IMR-90 (cell line): ENCODE measurements around the gene STEAP3. TPM values are rescaled to one million over a fixed set of nuclear protein-coding genes. Genes with fewer than 3 reads are reported as not detected.

Source experiments
- ATAC-seq: fragments of 200-7000 bp; cut with Tn5 transposase; 2 replicates; pipeline ENCODE4 v1.9.1; 2020; ENCODE audit warnings: low read depth, mild to moderate bottlenecking, moderate library complexity
- BruUV-seq: library from RNA; stranded (reverse); fragments of 400-500 nt; replicated peaks from 2 replicates; lab custom pipeline; 2021; lab: Mats Ljungman, UMichigan
- CTCF ChIA-PET: fragments of 300-600 bp; formaldehyde crosslinking; extraction: SDS; loops from one replicate; lab custom pipeline; 2021; ENCODE audit warnings: antibody characterized with exemption; lab: Yijun Ruan, JAX
- POLR2A ChIA-PET: fragments of 300-600 bp; sonication (Branson Sonifier 250); formaldehyde crosslinking; loops from one replicate; lab custom pipeline; 2022; ENCODE audit warnings: antibody characterized with exemption; ENCODE audit not compliant: unreplicated experiment; lab: Charles Lee
- DNase-seq: peaks from one replicate; pipeline ENCODE4 v3.0.0; 2013
- H2AFZ ChIP-seq: replicated peaks from 2 replicates; pipeline ENCODE3; 2013; ENCODE audit warnings: low read length, mild to moderate bottlenecking; ENCODE audit not compliant: poor library complexity
- H2AK5ac ChIP-seq: 2 replicates; pipeline ENCODE4 v1.6.1; 2013; ENCODE audit warnings: low read depth, low read length, inconsistent platforms
- H2AK9ac ChIP-seq: replicated peaks from 2 replicates; pipeline ENCODE3; 2013; ENCODE audit warnings: mild to moderate bottlenecking, low read depth, low read length, moderate library complexity; ENCODE audit not compliant: poor library complexity
- H2BK120ac ChIP-seq: 2 replicates; pipeline ENCODE4 v1.6.1; 2013; ENCODE audit warnings: low read depth, low read length, inconsistent platforms
- H2BK15ac ChIP-seq: 3 replicates; pipeline ENCODE4 v1.6.1; 2013; ENCODE audit warnings: low read depth, low read length, inconsistent platforms
- H2BK20ac ChIP-seq: 2 replicates; pipeline ENCODE4 v1.6.1; 2013; ENCODE audit warnings: low read depth, mild to moderate bottlenecking, inconsistent platforms, low read length, moderate library complexity
- H2BK5ac ChIP-seq: 2 replicates; pipeline ENCODE4 v1.6.1; 2013; ENCODE audit warnings: mild to moderate bottlenecking, low read depth, low read length, inconsistent platforms; ENCODE audit not compliant: poor library complexity, severe bottlenecking
- H3K14ac ChIP-seq: replicated peaks from 2 replicates; pipeline ENCODE4 v1.6.1; 2013; ENCODE audit warnings: low read depth, low read length, inconsistent platforms
- H3K18ac ChIP-seq: 2 replicates; pipeline ENCODE4 v1.6.1; 2013; ENCODE audit warnings: low read depth, low read length, control low read depth
- H3K23ac ChIP-seq: 2 replicates; pipeline ENCODE4 v1.6.1; 2013; ENCODE audit warnings: low read depth, low read length, inconsistent platforms
- H3K27ac ChIP-seq: 2 replicates; pipeline ENCODE4 v1.5.1; 2013; ENCODE audit warnings: mild to moderate bottlenecking, control low read depth, low read length; ENCODE audit not compliant: insufficient read depth
- H3K27me3 ChIP-seq: 2 replicates; pipeline ENCODE4 v1.6.1; 2013; ENCODE audit warnings: low read length; ENCODE audit not compliant: control insufficient read depth, insufficient read depth
- H3K36me3 ChIP-seq: 2 replicates; pipeline ENCODE4 v1.6.1; 2013; ENCODE audit warnings: low read length, mixed read lengths; ENCODE audit not compliant: control insufficient read depth, insufficient read depth
- H3K4ac ChIP-seq: 2 replicates; pipeline ENCODE4 v1.6.1; 2013; ENCODE audit warnings: low read depth, low read length, inconsistent platforms
- H3K4me1 ChIP-seq: 2 replicates; pipeline ENCODE4 v1.6.1; 2013; ENCODE audit warnings: low read length, mixed read lengths; ENCODE audit not compliant: control insufficient read depth, insufficient read depth
- H3K4me2 ChIP-seq: 2 replicates; pipeline ENCODE4 v1.6.1; 2013; ENCODE audit warnings: low read depth, mild to moderate bottlenecking, control low read depth, low read length, moderate library complexity
- H3K4me3 ChIP-seq: 2 replicates; pipeline ENCODE4 v1.5.1; 2013; ENCODE audit warnings: low read depth, mild to moderate bottlenecking, control low read depth, low read length, moderate library complexity; ENCODE audit not compliant: insufficient read depth
- H3K56ac ChIP-seq: 2 replicates; pipeline ENCODE4 v1.6.1; 2013; ENCODE audit warnings: low read length, inconsistent platforms; ENCODE audit not compliant: insufficient read depth; ENCODE audit errors: extremely low read depth
- H3K79me1 ChIP-seq, 2 experiments: 2 replicates each; pipeline ENCODE4 v1.6.1; 2013; ENCODE audit warnings: low read length in 2 of 2, inconsistent platforms in 1 of 2, low read depth in 1 of 2
- H3K9ac ChIP-seq: 2 replicates; pipeline ENCODE4 v1.6.1; 2013; ENCODE audit warnings: low read depth, low read length, control low read depth
- H3K9me1 ChIP-seq: 2 replicates; pipeline ENCODE4 v1.6.1; 2013; ENCODE audit warnings: low read length, inconsistent platforms; ENCODE audit not compliant: insufficient read depth
- H3K9me3 ChIP-seq: 2 replicates; pipeline ENCODE4 v1.6.1; 2013; ENCODE audit warnings: low read length; ENCODE audit not compliant: control insufficient read depth, insufficient read depth
- H4K20me1 ChIP-seq: 2 replicates; pipeline ENCODE4 v1.6.1; 2013; ENCODE audit warnings: low read length, inconsistent platforms; ENCODE audit not compliant: insufficient read depth
- H4K5ac ChIP-seq: 2 replicates; pipeline ENCODE4 v1.6.1; 2013; ENCODE audit warnings: mild to moderate bottlenecking, low read depth, low read length, control low read depth
- H4K8ac ChIP-seq, 2 experiments: 2 replicates each; pipeline ENCODE4 v1.6.1; 2013; ENCODE audit warnings: low read depth in 2 of 2, low read length in 2 of 2, control low read depth in 1 of 2, inconsistent platforms in 1 of 2
- H4K91ac ChIP-seq: 2 replicates; pipeline ENCODE4 v1.6.1; 2013; ENCODE audit warnings: low read depth, low read length, inconsistent platforms; ENCODE audit not compliant: insufficient read depth
- CHD1 ChIP-seq: IDR thresholded peaks from 2 replicates; pipeline ENCODE4 v1.6.1; 2012; ENCODE audit warnings: low read depth, low read length, improper control_type of control experiment
- ELK1 ChIP-seq: fragments of 150-350 bp; IDR thresholded peaks from 2 replicates; pipeline ENCODE4 v1.6.1; 2016; ENCODE audit warnings: low read depth, mild to moderate bottlenecking, low read length, moderate library complexity, borderline replicate concordance
- FOS ChIP-seq: fragments of 150-350 bp; IDR thresholded peaks from 2 replicates; pipeline ENCODE4 v1.6.1; 2016; ENCODE audit warnings: low read depth, low read length
- RAD21 ChIP-seq: IDR thresholded peaks from 2 replicates; pipeline ENCODE4 v1.6.1; 2012; ENCODE audit warnings: low read length, improper control_type of control experiment
- WGBS, 2 experiments: methylation state at CpG; one replicate each; pipeline versions ENCODE4 v1.1.5 to v1.1.7; 2013; ENCODE audit warnings: missing lambda C conversion rate in 2 of 2; ENCODE audit not compliant: insufficient read length in 1 of 2; ENCODE audit errors: extremely low coverage in 2 of 2; 5-methylcytosine and 5-hydroxymethylcytosine counted together
- dilution Hi-C: fragments of 300-500 bp; cut with HindIII; formaldehyde crosslinking; loops from one replicate; pipeline ENCODE4 v1.14.3; 2018; ENCODE audit warnings: low sequenced_read_pairs; ENCODE audit not compliant: unreplicated experiment
- in situ Hi-C: fragments of 300-500 bp; cut with MboI; formaldehyde crosslinking; loops from 3 replicates; pipeline ENCODE4 v1.14.3; 2019; ENCODE audit warnings: low sequenced_read_pairs, inconsistent platforms, mixed read lengths
- intact Hi-C: fragments of 100-400 bp; cut with micrococcal nuclease; formaldehyde crosslinking; loops from 2 replicates; pipeline ENCODE4 v1.10.0; 2022
- polyA plus RNA-seq, 3 experiments: library from polyadenylated mRNA; depleted of rRNA; stranded (reverse); fragments of >200 nt; gene quantifications; 2 replicates each; pipeline ENCODE4 v1.2.3, GENCODE V29; 2012; ENCODE audit warnings: low replicate concordance in 1 of 3
- total RNA-seq: library from RNA; depleted of rRNA; stranded (reverse); fragments of >200 nt; gene quantifications from 2 replicates; pipeline ENCODE4 v1.2.3, GENCODE V29; 2012

The STEAP3 gene
- total and polyA plus RNA-seq, 2 of the 4 experiments (the other 2 are of a cell fraction) = 19.4 to 43.9 TPM

GRCh38 chr2:119304847-119305246 lies 81.2 kb downstream of the STEAP3 start:
- Histone ChIP-seq H3K9me3 (no peaks in the 10 kb centered on the region), H2BK20ac (no peak overlapping the region), H4K5ac (no peak overlapping the region), H2AK5ac (no peak overlapping the region), H2AFZ (no peak overlapping the region), H3K4me1 (no peaks in the 10 kb centered on the region), H2AK9ac (no peak overlapping the region), H3K79me1 (no peaks in the 10 kb centered on the region), H4K8ac (no peak overlapping the region), H2BK5ac (no peak overlapping the region), H4K91ac (no peak overlapping the region), H3K36me3 (no peaks in the 10 kb centered on the region), H2BK120ac (no peak overlapping the region), H3K9ac (no peak overlapping the region), H3K27ac (no peak overlapping the region), H3K56ac (no peak overlapping the region), H3K23ac (no peak overlapping the region), H2BK15ac (no peak overlapping the region), H3K4me2 (no peak overlapping the region), H3K4ac (no peak overlapping the region), H3K14ac (no peak overlapping the region), H3K9me1 (no peaks in the 10 kb centered on the region), H3K18ac (no peak overlapping the region), H4K20me1 (no peaks in the 10 kb centered on the region), H3K27me3 (no peaks in the 10 kb centered on the region), H3K4me3 (no peak overlapping the region)
- ChIA-PET CTCF (interaction anchor here (1.8 kb wide), 1 partner anchor 13 kb away, joined by 12 read pairs; no protein-coding TSS in a partner anchor), POLR2A (no interaction called here)
- in situ Hi-C loops = no loop called here
- DNase-seq (no peak), ATAC-seq (no peak)
- WGBS, 2 experiments = no CpG with 5 or more reads among the region's 2 CpGs
- intact Hi-C loops = no loop called here
- no peak for TF ChIP-seq FOS
- TF ChIP-seq CHD1 = no peak
- TF ChIP-seq RAD21 = no peak
- no peak for TF ChIP-seq ELK1
- dilution Hi-C loops = no loop called here
- no TSS peak for BruUV-seq
